Dermis lymphatic vessel endothelial cell (primary cell): Measurements from ENCODE around the gene DSC3. TPM values are rescaled to one million over a fixed set of nuclear protein-coding genes. Genes with fewer than 3 reads are reported as not detected.

Experiments
- total RNA-seq: library from RNA; depleted of rRNA; stranded (reverse); fragments of >200 nt; gene quantifications from 2 replicates; pipeline ENCODE4 v1.2.1, GENCODE V29; 2014

DSC3 gene
- total RNA-seq: under 0.01 and 0.11 TPM in 2 replicates

DNA sequence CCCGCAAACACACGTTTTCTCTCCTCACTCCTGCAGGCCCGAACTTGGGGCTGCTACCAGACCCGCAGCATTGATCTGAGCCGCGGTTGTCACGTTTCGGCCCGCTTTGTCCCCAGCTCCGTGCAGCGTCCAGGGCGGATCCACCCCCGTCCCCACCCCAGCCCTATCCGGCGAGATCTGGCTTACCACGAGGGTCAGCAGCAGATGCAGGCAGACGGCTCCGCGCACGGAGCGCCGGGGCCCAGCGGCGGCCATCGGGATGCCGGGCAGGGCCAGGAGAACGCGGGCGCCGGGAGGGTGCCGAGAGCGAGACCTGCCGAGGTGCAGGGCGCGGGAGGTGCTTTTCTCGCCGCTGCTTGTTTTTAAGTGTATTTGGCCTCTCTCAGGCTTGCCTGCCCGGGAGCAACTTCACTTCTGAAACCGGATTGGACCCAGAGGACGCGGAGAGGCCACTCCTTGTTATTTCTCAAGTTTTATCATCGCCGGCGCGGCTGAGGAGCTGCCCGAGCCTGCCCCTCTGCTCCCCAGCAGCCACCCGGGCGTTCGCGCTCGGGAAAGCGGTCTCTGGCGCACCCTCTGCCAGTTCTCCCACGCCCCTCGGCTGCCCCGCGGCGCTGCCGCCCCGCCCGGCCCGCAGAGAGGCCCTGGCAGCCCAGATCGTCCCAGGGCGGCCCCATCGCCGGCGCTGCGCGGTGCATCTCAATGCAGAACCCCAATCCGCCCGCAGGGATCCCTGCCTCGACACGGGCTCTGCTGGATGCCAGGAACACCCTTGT lies at the start of gene DSC3:
Gene DSC3, minus strand, starts transcription at position 337 of the 776 bp plus-strand sequence. Its CDS starts 82 bp downstream, at position 255.

Other genes starting within 250 kb of the DSC3 start
- gene DSC2, start 59.7 kb upstream of the DSC3 start, total RNA-seq: 0.09 and 0.11 TPM in 2 replicates
- not detected in 2 replicates for gene DSC1, start 120.1 kb upstream of the DSC3 start, total RNA-seq